GM12873 (cell line): ENCODE results near the gene TYW3.

Experiments
- CTCF ChIP-seq: IDR thresholded peaks from 2 replicates; pipeline ENCODE4 v1.5.1; 2012; ENCODE audit warnings: low read depth, mild to moderate bottlenecking, moderate library complexity, low read length, control low read depth; ENCODE audit not compliant: insufficient read depth; ENCODE audit errors: missing control alignments

Gene TYW3

DNA sequence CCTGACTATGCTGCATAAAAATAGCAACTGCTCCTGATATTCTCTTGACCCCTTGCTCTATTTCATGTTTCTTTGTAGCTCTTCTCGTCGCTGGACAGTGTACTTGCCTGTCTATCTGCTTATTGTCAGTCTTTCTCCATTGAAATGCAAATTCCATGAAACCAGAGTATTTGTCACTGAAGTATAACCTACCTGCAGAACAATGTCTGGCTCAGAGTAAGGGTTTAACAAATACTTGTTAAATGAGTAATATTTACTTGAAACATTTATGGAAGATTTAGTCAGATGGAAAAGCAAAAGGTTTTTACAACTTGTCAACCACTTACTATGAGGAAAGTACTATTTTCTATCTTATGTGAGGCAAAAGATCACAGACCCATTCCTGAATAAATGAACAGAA is 39.5 kb upstream of the TYW3 start:
- TF ChIP-seq CTCF, result no peak

GRCh38 chr1:74697832-74698231 is 35.1 kb upstream of the TYW3 start:
- TF ChIP-seq CTCF, result no peak

- no peak for TF ChIP-seq CTCF
These were observed 33.6 kb upstream of the TYW3 start for GRCh38 chr1:74699331-74699730.

GRCh38 chr1:74703386-74704182 is 29.4 kb upstream of the TYW3 start:
- no peak for TF ChIP-seq CTCF

GRCh38 chr1:74712881-74713280 is 20.1 kb upstream of the TYW3 start:
- no peak for TF ChIP-seq CTCF

DNA sequence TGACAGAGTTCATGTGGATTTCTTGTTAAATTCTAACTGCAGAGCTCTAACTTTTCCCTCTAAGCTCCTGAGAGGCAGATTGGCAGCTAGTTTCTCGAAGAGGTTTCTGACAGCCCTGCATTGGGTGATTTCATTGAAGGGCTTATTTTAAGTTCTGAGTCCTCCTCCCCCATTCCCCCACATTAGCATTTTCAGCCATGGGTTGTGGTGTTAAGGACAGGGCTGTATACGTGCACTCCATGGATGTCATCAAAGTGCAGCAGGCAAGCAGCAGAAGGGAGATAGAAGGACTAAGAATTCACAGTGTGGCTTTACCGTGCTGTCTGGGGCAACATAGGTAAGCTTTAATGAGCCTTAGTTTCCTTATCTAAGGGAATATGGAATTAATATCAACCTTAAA is 19.1 kb upstream of the TYW3 start:
- no peak for TF ChIP-seq CTCF

DNA sequence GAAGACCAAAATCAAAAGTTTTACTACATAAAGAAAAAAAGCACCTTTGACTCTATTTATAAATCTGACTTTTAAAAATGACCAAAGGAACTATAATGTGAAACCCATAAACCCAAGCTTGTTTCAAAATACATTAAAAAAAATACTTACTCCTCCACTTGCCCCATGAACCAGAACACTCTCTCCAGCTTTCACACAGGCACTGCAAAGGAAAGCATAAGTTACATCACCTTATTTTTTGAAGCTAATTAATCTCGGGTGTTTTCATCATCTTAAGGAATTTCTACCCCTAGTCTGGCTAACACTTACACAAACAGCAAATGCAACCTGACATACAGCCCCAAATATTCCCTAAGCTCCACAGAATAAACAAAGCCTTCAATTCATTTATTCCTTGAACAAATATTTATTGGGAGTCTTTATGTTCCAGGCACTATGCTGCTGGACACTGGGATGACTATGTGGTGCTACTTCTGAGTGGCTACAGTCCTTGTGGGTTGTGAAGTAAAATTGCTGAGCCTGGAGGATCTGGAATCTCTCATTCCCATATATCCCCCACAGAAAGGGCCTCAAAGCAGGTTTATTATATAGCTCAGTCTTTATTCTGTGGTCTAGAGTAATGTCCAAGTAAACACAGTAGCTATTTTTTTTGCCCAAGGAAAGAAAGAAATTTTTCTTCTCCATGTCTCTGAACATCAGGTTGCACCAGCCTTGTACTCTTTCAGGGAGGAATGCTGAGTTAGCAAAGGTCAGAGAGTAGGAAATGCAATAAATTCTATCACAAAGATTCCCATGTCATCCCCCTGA is 18.3 kb upstream of the TYW3 start:
- TF ChIP-seq CTCF, result no peak
